NCI-H2081 (cell line): ENCODE measurements around the gene PDIA6.
"Not testable (repeated sequence)": the region's sequence is repeated elsewhere in the genome, so short reads cannot be mapped to it uniquely, and the experiment has no call there.

Experiments
- DNase-seq, 2 experiments: peaks; one replicate each; lab custom pipeline; 2025; lab: John Stamatoyannopoulos, UW

Gene PDIA6

DNA sequence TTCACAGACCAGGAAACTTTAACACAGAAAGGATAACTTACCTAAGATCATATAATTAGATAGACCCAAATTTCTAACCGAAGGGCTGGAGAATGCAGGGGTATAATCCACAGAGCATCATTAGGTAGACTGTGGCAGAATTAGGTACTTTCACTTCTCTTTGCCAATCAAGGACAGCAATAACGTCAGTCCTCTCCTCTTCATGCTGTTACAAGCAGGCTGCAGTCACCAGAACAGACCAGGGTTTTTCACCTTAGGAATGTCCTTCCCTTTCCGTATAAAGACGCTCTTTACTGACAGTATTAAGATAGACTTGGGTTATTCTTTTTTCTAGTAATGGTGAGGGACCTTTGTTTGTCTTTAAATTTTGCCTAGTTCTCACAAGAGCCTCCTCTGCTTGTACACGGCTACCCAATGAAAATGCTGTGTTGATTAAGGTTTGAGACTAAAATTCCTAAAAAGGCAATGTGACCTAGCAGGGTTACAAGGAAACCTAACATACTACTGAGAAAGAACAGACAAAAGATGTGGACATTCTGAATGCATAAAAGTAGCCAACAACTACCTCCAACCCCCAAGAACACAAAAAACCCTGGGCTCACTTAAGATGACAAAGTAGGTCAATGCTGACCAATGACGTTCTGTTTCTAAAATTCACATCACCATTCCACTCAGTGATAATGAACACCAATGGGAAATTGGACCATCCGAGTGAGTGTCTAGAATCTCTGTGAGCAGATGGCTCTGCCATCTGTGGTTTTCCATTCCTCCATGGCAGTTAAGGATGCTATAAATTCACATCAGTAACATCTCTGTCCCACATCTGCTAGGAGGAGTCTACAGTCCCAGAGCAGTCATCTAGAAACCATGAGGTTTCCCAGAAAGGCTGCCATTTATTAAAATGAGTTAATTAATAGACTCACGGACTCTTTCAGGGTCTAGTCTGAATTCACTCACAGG is 2.1 kb downstream of the PDIA6 start:
- DNase-seq = no peak

- no peak for DNase-seq
Observed at GRCh38 chr2:10806543-10806942, 6.0 kb downstream of the PDIA6 start.

- DNase-seq = not testable (repeated sequence)
Observed at GRCh38 chr2:10805990-10806389, 6.6 kb downstream of the PDIA6 start.

DNA sequence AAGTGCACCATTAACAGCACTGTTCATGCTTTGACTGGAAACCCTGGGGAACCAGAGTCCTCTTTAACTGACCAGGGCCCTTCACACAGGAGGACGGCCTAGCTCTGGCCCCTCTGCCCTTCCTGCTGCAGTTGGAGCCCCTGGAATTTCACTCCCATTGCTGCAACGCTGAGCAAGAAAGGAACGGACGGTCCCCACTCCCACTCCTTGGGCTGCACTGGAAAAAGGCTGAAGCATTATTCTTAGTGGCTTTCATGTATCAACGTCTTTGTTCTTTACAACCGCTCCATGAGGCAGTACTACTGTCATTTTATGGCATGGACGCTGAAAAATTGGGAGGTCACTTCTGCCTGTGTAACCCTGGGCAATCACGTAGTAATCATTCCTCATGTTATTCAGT is 9.9 kb downstream of the PDIA6 start:
- no peak for DNase-seq

DNA sequence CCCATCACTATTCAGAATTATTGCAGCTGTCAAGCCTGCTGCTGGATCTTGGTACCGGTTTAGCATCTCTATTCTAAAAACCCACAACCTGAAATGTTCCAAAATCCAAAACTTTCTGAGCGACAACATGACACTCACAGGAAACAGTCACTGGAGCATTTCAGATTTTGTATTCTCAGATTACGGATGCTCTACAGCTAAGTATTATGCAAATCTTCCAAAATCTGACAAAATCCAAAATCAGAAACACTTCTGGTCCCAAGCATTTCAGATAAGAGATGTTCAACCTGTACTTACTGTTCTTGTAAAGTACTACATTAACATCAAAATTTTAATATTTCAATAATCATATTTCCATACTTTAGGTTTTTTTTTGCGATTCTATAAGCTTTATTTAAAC is 12.4 kb downstream of the PDIA6 start:
- DNase-seq = no peak

- DNase-seq = peak in 1 of 2 experiments; percentile 18
Observed at GRCh38 chr2:10798783-10799182, 13.8 kb downstream of the PDIA6 start.

DNA sequence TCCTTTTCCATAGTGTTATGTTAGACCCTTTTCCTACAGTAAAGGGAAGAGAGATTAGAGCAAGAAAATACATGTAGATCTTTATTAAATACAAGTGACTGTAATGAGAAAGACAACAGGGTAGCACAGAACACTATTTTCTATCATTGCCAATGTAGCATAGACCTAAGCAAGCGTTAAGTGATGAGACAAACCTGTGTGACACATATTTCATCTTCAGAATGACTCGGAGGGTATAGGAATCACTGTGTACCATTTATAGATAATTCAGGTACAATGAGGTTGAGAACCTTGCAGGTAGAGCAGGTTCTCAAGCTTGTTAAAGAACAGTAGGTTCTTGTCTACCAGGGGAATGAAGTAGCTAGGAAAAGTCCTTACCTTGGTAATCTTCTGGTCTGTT is 15.9 kb downstream of the PDIA6 start:
- DNase-seq = no peak

- no peak for DNase-seq
Observed at GRCh38 chr2:10795508-10796046, 17.0 kb downstream of the PDIA6 start.

DNA sequence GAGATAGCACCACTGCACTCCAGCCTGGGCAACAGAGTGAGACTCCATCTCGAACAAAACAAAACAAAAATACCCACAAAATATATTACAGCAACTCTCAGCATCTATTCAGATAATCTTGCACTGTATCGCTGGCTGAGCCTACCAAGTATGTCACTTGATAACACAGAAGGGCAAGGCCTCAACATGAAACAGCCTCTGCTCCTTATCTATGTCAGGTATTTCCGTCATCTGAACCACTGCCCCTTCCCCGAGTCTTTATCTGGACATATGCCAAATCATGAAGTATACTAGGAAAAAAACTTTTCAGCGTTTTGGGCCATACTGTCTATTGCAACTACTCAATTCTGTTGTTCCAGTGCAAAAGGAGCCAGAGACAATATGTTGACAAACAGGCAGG is 17.7 kb downstream of the PDIA6 start:
- no peak for DNase-seq

DNA sequence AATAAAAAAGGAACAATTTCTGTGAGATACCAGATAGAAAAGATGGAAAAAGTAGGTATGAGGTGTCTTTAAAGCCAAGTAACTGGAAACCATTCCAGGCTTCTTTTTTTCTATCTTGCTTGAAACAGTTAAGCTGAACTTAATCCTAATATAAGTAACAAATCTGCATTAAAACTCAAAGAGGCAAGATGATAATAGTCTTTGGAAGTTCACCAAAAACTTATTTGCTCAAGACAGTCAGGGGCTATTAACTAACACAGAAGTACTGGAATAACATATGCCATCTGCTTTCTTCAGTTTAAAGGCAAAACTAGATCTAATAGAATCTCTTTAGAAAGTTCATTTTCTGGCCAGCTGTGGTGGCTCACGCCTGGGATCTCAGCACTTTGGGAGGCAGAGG is 18.8 kb downstream of the PDIA6 start:
- DNase-seq = no peak

GRCh38 chr2:10792660-10793400 is 19.8 kb downstream of the PDIA6 start:
- DNase-seq = no peak

- no peak for DNase-seq
Observed at GRCh38 chr2:10792001-10792634, 20.5 kb downstream of the PDIA6 start.

DNA sequence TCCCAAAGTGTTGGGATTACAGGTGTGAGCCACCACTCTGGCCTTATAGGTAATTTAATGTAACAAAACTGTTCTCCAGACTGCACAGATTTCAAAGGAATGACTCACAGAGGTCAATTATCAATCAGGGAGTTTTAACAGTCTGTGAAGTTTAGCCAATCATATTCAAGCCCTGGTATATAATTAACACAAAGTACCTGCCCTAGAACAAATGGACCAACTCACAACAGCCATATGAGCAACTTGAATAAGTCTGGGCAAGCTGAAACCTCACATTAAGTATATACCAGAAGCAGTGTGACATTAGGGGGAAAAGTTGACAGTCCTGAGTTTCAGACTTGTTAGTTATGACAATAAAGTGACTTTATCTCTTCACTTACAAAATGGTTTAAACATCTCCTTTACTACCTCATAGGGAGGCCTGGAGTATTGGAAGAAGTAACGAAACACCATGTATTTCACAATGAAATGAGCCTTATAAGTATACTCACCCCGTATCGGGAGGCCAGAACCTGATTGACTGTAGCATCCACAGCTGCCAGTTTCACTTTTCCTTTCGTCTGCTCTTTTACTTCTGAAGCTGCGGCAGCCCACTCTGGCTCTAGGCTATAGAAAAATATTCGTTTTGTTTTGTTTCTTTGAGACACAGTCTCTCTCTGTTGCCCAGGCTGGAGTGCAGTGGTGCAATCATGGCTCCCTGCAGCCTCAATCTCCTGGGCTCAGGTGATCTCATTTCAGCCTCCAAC is 22.2 kb downstream of the PDIA6 start:
- DNase-seq = no peak

- no peak for DNase-seq
Observed at GRCh38 chr2:10788855-10789254, 23.7 kb downstream of the PDIA6 start.

DNA sequence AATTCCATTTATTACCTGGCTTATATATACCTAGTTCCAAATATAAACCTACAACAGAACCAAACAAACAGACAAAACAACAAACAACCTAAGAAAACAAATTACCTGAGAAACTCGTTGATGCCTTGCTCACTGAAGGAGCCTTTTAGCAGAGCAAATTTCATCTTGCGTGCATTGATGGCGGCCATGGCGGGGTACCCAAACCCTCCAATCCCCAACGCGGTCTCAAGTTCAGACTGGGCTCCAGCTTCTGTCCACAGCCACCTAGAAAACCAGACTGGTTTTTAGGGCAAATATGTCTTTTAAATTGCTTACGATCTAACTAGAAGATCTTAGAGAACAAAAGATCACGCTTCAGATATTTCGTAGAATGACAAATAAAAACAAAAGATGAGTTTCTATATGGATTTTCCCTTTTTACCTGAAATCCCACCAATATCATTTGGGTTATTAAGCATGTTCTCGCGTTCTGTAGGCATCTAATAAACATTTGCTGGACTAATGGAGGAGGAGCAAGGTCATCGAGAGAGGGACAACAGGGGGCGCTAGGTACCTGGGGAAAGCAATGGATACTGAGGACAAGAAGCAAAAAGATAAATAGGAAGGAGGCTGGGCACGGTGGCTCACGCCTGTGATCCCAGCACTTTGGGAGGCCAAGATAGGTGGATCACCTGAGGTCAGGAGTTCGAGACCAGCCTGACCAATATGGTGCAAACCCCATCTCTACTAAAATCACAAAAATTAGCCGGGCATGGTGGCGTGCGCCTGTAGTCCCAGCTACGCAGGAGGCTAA is 25.2 kb downstream of the PDIA6 start:
- no peak for DNase-seq

DNA sequence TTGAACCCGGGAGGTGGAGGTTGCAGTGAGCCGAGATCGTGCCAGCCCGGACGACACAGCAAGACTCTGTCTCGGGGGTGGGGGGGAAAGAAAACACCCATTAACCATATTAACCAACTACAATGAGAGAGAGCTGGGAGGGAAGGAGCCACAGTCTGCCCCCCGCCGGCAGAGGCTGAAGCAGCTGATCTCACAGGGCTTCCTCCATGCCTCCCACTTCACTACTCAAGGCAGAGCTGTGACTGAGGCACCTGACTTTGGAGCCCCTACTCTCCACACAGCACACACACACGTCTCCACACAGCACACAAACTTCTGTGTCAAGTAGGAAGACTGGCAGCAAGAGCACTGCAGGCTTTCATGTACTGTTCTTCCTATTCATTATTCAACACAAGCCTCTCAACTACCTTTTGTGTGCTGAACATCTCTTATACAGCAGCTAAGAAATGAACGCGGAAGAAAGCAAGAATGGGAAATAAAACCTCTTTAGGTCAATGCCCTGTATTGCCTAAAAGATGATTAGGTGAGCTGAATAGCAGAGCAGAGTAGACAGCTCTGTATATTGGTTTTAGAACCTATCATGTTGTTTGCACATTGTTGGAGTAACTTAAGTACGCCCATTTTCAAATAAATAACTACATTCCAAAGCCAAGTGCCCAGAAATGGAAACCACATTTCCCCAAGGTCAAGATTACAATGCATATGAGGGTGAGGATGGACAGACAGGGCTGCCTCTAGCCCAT is 26.2 kb downstream of the PDIA6 start:
- no peak for DNase-seq

- DNase-seq = no peak
Observed at GRCh38 chr2:10785260-10785659, 27.3 kb downstream of the PDIA6 start.

GRCh38 chr2:10784719-10785118 is 27.9 kb downstream of the PDIA6 start:
- DNase-seq = no peak

- no peak for DNase-seq
Observed at GRCh38 chr2:10783421-10783820, 29.2 kb downstream of the PDIA6 start.

DNA sequence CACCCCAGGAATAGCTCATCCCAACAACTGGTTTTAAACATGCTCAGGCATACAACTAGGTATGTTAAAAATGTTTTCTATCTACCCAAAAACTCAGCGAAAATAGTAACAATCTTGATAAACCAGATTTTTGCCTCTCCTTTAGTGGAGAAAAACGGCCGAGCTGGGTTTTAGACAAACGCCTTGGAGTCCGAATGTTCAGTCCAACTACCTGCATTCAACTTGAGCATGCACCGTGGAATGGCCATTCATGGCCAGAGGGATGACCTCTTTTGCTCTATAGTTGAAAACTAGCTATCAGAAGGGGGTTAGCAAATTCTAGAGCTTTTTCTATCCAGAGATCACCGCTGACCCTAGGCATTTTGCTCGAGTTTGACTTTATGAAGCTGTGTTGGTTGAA is 30.8 kb downstream of the PDIA6 start:
- no peak for DNase-seq
